Body of pancreas (tissue), 4 donors: ENCODE measurements around the gene DNAAF2. TPM values are rescaled to one million over a fixed set of nuclear protein-coding genes. Genes with fewer than 3 reads are reported as not detected.

Source experiments
- ATAC-seq: fragments of 150-250 bp; one replicate; pipeline ENCODE4 v1.9.1; 2016
- DNase-seq, 4 donors: peaks; one replicate each; pipeline ENCODE4 v3.0.0-alpha.2; 2019
- H3K27ac ChIP-seq, 4 donors: fragments of 200-600 bp; sonication (generic); 1 replicate in 3 of 4; 2 replicates in 1 of 4; pipeline versions ENCODE4 v1.5.1 to v1.6.1; 2016 to 2019; ENCODE audit warnings: mild to moderate bottlenecking in 1 of 4, mixed read lengths in 1 of 4, moderate library complexity in 1 of 4
- H3K27me3 ChIP-seq, 2 donors: fragments of 200-600 bp; sonication (generic); one replicate each; pipeline ENCODE4 v1.6.0; 2016; ENCODE audit warnings: mild to moderate bottlenecking in 1 of 2
- H3K36me3 ChIP-seq, 2 donors: fragments of 200-600 bp; sonication (generic); replicated peaks in 1 of 2; 2 replicates each; pipeline ENCODE4 v1.5.1; 2016; ENCODE audit warnings: low read depth in 2 of 2; ENCODE audit not compliant: insufficient read depth in 1 of 2
- H3K4me1 ChIP-seq: fragments of 200-600 bp; sonication (generic); one replicate; pipeline ENCODE4 v1.6.0; 2016
- H3K4me3 ChIP-seq, 2 donors: fragments of 200-600 bp; sonication (generic); 1 replicate in 1 of 2; 2 replicates in 1 of 2; pipeline ENCODE4 v1.5.1; 2016 to 2019
- H3K9me3 ChIP-seq, 3 donors: fragments of 200-600 bp; sonication (generic); 1 replicate in 2 of 3; 2 replicates in 1 of 3; pipeline ENCODE4 v1.5.1; 2016
- POLR2A ChIP-seq, 3 donors: fragments of 450-650 bp; IDR thresholded peaks; one replicate each; pipeline ENCODE4 v1.6.1; 2016; ENCODE audit warnings: antibody characterized with exemption in 3 of 3, mild to moderate bottlenecking in 2 of 3
- WGBS, 2 donors: methylation state at CpG; one replicate each; pipeline ENCODE4 v1.1.5; 2017; 5-methylcytosine and 5-hydroxymethylcytosine counted together
- intact Hi-C: fragments of 100-400 bp; cut with DNase I; formaldehyde crosslinking; loops from one replicate; pipeline ENCODE4 v1.15.1; 2023
- total RNA-seq, 2 donors: library from RNA; depleted of rRNA; stranded (reverse); fragments of >200 nt; gene quantifications; one replicate each; pipeline ENCODE4 v1.1.0, GENCODE V29; 2016
- TF ChIP-seq, protein P1 (sequence below), 7 experiments: fragments of 450-650 bp in 4 of 7; fragments of 200-600 bp in 3 of 7; sonication (generic) in 3 of 7; IDR thresholded peaks; one replicate each; pipeline ENCODE4 v1.5.1; 2016 to 2019; ENCODE audit warnings: antibody characterized with exemption in 7 of 7

The DNAAF2 gene
- total RNA-seq, 2 donors from 2014 or later, result 14.8 to 18.5 TPM

DNA sequence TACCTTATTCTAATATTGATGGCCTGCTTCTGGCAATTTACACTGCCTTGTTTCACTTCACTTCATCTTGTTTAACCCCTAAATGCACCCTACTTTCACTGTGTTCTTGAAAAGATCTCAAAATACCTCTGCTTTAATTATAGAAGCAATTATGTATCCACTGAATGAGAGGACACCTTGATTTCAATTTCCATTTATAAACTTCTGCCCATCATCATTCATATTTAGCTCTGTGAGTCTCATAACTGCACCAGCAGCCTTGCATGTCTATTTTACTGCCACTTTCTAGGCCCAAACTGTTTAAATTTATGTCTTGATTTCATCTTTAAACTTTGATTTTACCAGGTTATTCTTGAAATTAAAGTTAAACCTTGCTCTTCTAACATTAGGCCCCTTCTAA is 7.1 kb upstream of the DNAAF2 start:
- Histone ChIP-seq H3K27me3 (no peaks in the 10 kb centered on the region), H3K27ac (peak overlapping the region; percentile 60 to 85 (median 72)), H3K36me3 (peaks cover 0 to 5% of the 10 kb centered on the region in 2 donors), H3K9me3 (no peaks in the 10 kb centered on the region), H3K4me1 (peaks cover 68% of the 10 kb centered on the region), H3K4me3 (no peak overlapping the region)
- ATAC-seq (no peak), DNase-seq (no peak)
- TF ChIP-seq POLR2A (IDR thresholded peaks at IDR 0.05), result no peak
- TF ChIP-seq, protein P1, sequence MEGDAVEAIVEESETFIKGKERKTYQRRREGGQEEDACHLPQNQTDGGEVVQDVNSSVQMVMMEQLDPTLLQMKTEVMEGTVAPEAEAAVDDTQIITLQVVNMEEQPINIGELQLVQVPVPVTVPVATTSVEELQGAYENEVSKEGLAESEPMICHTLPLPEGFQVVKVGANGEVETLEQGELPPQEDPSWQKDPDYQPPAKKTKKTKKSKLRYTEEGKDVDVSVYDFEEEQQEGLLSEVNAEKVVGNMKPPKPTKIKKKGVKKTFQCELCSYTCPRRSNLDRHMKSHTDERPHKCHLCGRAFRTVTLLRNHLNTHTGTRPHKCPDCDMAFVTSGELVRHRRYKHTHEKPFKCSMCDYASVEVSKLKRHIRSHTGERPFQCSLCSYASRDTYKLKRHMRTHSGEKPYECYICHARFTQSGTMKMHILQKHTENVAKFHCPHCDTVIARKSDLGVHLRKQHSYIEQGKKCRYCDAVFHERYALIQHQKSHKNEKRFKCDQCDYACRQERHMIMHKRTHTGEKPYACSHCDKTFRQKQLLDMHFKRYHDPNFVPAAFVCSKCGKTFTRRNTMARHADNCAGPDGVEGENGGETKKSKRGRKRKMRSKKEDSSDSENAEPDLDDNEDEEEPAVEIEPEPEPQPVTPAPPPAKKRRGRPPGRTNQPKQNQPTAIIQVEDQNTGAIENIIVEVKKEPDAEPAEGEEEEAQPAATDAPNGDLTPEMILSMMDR (IDR thresholded peaks at IDR 0.05), result no peak
- intact Hi-C loops, result loop anchor here (10.0 kb wide), 1 partner anchor 123 kb away; the partner anchor contains the start of gene KLHDC2

DNA sequence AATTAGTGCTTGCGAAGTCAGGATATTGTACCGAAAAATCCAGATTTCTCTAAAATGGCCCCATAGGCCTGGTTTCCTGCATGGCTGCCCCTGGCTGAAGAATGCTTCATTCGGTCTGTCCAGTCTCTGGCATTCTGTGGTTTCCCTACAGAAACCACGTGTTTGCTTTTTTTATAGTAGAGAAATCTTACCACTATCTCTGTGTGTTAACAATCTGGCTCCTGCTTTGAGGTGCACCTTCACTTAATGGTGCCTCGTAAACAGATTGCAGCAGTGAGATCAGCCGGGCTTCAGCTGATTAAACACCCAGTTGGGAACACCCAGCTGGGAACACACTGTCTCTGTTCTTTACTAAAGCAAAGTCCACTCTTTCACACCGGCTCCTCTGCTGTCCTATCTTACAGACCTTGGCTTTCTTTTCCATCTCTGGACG is 6.7 kb upstream of the DNAAF2 start:
- Histone ChIP-seq H3K36me3 (peaks cover 0 to 5% of the 10 kb centered on the region in 2 donors), H3K9me3 (no peaks in the 10 kb centered on the region), H3K4me1 (peaks cover 72% of the 10 kb centered on the region), H3K27ac (peak overlapping the region; percentile 60 to 85 (median 72)), H3K27me3 (no peaks in the 10 kb centered on the region), H3K4me3 (no peak overlapping the region)
- DNase-seq (peak; percentile 83 to 92 (median 89)), ATAC-seq (peak; percentile 97)
- TF ChIP-seq POLR2A (IDR thresholded peaks at IDR 0.05), result peak in 2 of 3 donors; percentile 39 to 40
- TF ChIP-seq, protein P1 (IDR thresholded peaks at IDR 0.05), result peak in 1 of 7 experiments; percentile 12
- WGBS, 2 donors, result 14 to 20% methylated on average over 5 to 8 of the region's 8 CpGs
- intact Hi-C loops, result loop anchor here (10.0 kb wide), 1 partner anchor 123 kb away; the partner anchor contains the start of gene KLHDC2

DNA sequence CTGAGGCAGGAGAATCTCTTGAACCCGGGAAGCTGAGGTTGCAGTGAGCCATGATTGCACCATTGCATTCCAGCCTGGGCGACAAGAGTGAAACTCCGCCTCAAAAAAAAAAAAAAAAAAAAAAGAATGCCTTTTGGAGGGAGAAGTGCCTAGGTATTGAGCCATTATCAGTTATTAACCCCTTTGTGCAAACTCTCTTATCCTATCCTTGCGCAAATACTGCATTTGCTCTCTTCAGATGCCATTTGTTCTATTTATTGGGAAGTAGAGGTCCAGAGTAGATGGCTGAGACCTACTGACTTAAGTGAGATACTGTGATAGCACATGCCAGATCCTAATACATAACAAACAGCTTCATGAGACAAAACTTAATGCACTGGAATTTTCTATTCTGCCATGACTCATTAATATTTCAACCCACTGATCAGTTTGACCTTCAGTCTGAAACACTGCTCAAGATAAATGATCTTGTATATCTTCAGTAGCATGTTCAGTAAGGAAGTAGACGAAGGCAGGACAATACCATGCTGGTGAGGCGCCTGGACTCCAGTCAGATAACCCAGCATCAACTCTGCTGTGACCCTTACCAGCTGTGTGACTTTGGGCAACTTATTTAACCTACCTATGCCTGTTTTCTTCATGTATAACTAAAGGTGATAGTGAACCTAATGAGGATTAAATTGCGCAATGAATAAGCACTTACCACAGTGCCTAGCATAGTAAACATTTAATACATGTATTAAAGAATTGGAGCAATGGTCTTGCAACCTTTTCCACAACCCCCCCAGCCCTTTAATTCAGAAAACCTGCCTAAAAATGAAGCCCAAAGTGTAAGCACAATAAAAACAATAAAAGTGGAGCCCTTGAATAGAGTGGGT is 5.7 kb upstream of the DNAAF2 start:
- Histone ChIP-seq H3K27ac (peak overlapping the region; percentile 60 to 85 (median 72)), H3K27me3 (no peaks in the 10 kb centered on the region), H3K9me3 (no peaks in the 10 kb centered on the region), H3K4me1 (peaks cover 81% of the 10 kb centered on the region), H3K36me3 (peaks cover 0 to 5% of the 10 kb centered on the region in 2 donors), H3K4me3 (no peak overlapping the region)
- ATAC-seq, result peak; percentile 12
- TF ChIP-seq, protein P1 (IDR thresholded peaks at IDR 0.05), result no peak
- no peak for TF ChIP-seq POLR2A (IDR thresholded peaks at IDR 0.05)
- WGBS, 2 donors, result 63 to 67% methylated on average over 7 of the region's 7 CpGs
- intact Hi-C loops, result loop anchor here (10.0 kb wide), 1 partner anchor 124 kb away; the partner anchor contains the start of gene KLHDC2
- DNase-seq, result no peak

DNA sequence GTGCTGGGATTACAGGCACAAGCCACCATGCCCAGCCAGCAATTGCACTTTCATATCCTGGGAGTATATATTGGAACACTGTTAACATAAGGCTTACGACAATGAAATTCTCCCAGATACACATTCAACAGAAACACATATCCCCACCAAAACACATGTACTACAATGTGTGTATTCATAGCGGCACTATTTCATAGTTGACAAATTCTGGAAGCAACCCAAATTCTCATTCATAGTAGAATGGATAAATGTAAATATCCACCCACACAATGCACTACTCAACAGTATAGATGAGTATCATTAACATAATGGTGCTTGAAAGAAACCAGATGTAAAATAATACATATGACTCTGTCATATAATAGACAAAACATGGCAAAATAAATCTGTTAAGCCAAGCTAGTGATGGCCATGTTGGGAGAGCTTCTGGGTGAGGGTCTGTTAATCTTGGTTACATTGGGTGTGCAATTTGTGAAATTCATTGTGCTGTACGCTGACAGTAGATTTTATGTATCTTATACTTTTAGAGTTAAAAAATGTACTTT is 2.6 kb upstream of the DNAAF2 start:
- H3K9me3 ChIP-seq, result no peaks in the 10 kb centered on the region
- no peak for DNase-seq
- intact Hi-C loops, result no loop called here
- H3K27ac ChIP-seq, result no peak overlapping the region
- no peak for ATAC-seq
- peaks cover 0 to 5% of the 10 kb centered on the region in 2 donors for H3K36me3 ChIP-seq
- no peak overlapping the region for H3K4me3 ChIP-seq
- no peak for TF ChIP-seq POLR2A (IDR thresholded peaks at IDR 0.05)
- TF ChIP-seq, protein P1 (IDR thresholded peaks at IDR 0.05), result no peak
- H3K27me3 ChIP-seq, result no peaks in the 10 kb centered on the region
- peaks cover 65% of the 10 kb centered on the region for H3K4me1 ChIP-seq
- WGBS, 2 donors, result 81 to 90% methylated on average over 3 of the region's 3 CpGs
